GM23338 (cell line): Measurements from ENCODE around the gene HDAC5. TPM values are rescaled to one million over a fixed set of nuclear protein-coding genes. Genes with fewer than 3 reads are reported as not detected.

Experiments used
- ATAC-seq: fragments of 200-7000 bp; cut with Tn5 transposase; 3 replicates; pipeline ENCODE4 v1.9.1; 2020
- DNase-seq: peaks from one replicate; pipeline ENCODE4 v3.0.0-alpha.2; 2015; ENCODE audit warnings: low spot score
- H2AFZ ChIP-seq: fragments of 200-600 bp; sonication (generic); 2 replicates; pipeline ENCODE4 v1.8.0; 2016; ENCODE audit warnings: antibody characterized with exemption, mild to moderate bottlenecking, moderate library complexity
- H3F3A ChIP-seq: fragments of 200-600 bp; sonication (generic); replicated peaks from 2 replicates; pipeline ENCODE4 v1.8.0; 2017; ENCODE audit warnings: antibody characterized with exemption, mixed run types, low read depth
- H3K27ac ChIP-seq: fragments of 200-600 bp; sonication (generic); 2 replicates; pipeline ENCODE4 v1.6.1; 2016; ENCODE audit warnings: low read depth
- H3K27me3 ChIP-seq: fragments of 200-600 bp; sonication (generic); 2 replicates; pipeline ENCODE4 v1.8.0; 2016; ENCODE audit warnings: mild to moderate bottlenecking, mixed run types, moderate library complexity; ENCODE audit not compliant: insufficient read depth
- H3K36me3 ChIP-seq: fragments of 200-600 bp; sonication (generic); 2 replicates; pipeline ENCODE4 v1.8.0; 2016; ENCODE audit warnings: mild to moderate bottlenecking; ENCODE audit not compliant: insufficient read depth
- H3K4me1 ChIP-seq: fragments of 200-600 bp; sonication (generic); 2 replicates; pipeline ENCODE4 v1.8.0; 2016; ENCODE audit warnings: mild to moderate bottlenecking, moderate library complexity; ENCODE audit not compliant: insufficient read depth
- H3K4me2 ChIP-seq: fragments of 200-600 bp; sonication (generic); 2 replicates; pipeline ENCODE4 v1.7.1; 2017; ENCODE audit warnings: mixed run types
- H3K4me3 ChIP-seq: fragments of 200-600 bp; sonication (generic); 2 replicates; pipeline ENCODE4 v1.6.1; 2016; ENCODE audit warnings: mixed run types
- H3K79me2 ChIP-seq: fragments of 200-600 bp; sonication (generic); replicated peaks from 2 replicates; pipeline ENCODE4 v1.8.0; 2017; ENCODE audit warnings: mild to moderate bottlenecking; ENCODE audit not compliant: insufficient read depth
- H3K9me2 ChIP-seq: fragments of 200-600 bp; sonication (generic); 2 replicates; pipeline ENCODE4 v1.8.0; 2017; ENCODE audit not compliant: insufficient read depth
- H4K20me1 ChIP-seq: fragments of 200-600 bp; sonication (generic); replicated peaks from 2 replicates; pipeline ENCODE4 v1.8.0; 2017; ENCODE audit warnings: mild to moderate bottlenecking; ENCODE audit not compliant: insufficient read depth
- H3K27ac Mint-ChIP-seq: 2 replicates; pipeline ENCODE4 v1.8.0; 2020; ENCODE audit warnings: inconsistent platforms, mild to moderate bottlenecking, moderate library complexity, mixed read lengths
- H3K27me3 Mint-ChIP-seq: 3 replicates; pipeline ENCODE4 v1.8.0; 2022; ENCODE audit warnings: low read depth, mild to moderate bottlenecking, moderate library complexity, mixed read lengths, inconsistent platforms; ENCODE audit not compliant: insufficient read depth, poor library complexity
- H3K36me3 Mint-ChIP-seq: 3 replicates; pipeline ENCODE4 v1.8.0; 2021; ENCODE audit warnings: low read depth, mild to moderate bottlenecking, inconsistent platforms, moderate library complexity, mixed read lengths
- H3K4me1 Mint-ChIP-seq: 3 replicates; pipeline ENCODE4 v1.8.0; 2020; ENCODE audit warnings: mild to moderate bottlenecking, inconsistent platforms, mixed read lengths
- H3K4me3 Mint-ChIP-seq: 3 replicates; pipeline ENCODE4 v1.8.0; 2021; ENCODE audit warnings: moderate library complexity, mild to moderate bottlenecking, inconsistent platforms, mixed read lengths
- H3K9me3 Mint-ChIP-seq: 3 replicates; pipeline ENCODE4 v1.8.0; 2020; ENCODE audit warnings: moderate library complexity, mild to moderate bottlenecking, inconsistent platforms, mixed read lengths
- CREB1 ChIP-seq: fragments of 250-450 bp; sonication (Bioruptor Pico); IDR thresholded peaks from 2 replicates; pipeline ENCODE4 v1.5.0; 2020; ENCODE audit warnings: low read depth, mild to moderate bottlenecking, moderate library complexity
- EZH2 ChIP-seq: fragments of 200-600 bp; sonication (generic); IDR thresholded peaks from one replicate; pipeline ENCODE4 v1.8.0; 2017; ENCODE audit warnings: antibody characterized with exemption, mild to moderate bottlenecking, low read depth; ENCODE audit not compliant: unreplicated experiment
- EZH2phosphoT487 ChIP-seq: fragments of 200-600 bp; sonication (generic); IDR thresholded peaks from one replicate; pipeline ENCODE4 v1.8.1; 2018; ENCODE audit warnings: antibody characterized with exemption; ENCODE audit not compliant: unreplicated experiment
- JUNB ChIP-seq: IDR thresholded peaks from one replicate; pipeline ENCODE4 v1.6.1; 2016; ENCODE audit warnings: antibody characterized with exemption; ENCODE audit not compliant: unreplicated experiment
- NANOG ChIP-seq: IDR thresholded peaks from 2 replicates; pipeline ENCODE4 v1.6.1; 2016; ENCODE audit warnings: antibody characterized with exemption, borderline replicate concordance
- POLR2AphosphoS5 ChIP-seq: IDR thresholded peaks from 2 replicates; pipeline ENCODE4 v1.6.1; 2016; ENCODE audit warnings: antibody characterized with exemption, low read depth
- STAT1 ChIP-seq: IDR thresholded peaks from one replicate; pipeline ENCODE4 v1.6.1; 2016; ENCODE audit warnings: antibody characterized with exemption; ENCODE audit not compliant: unreplicated experiment
- ZNF114 ChIP-seq: fragments of 250-450 bp; sonication (Bioruptor Pico); IDR thresholded peaks from 2 replicates; pipeline ENCODE4 v1.5.0; 2020; ENCODE audit warnings: mild to moderate bottlenecking, moderate library complexity
- ZNF331 ChIP-seq: fragments of 250-450 bp; sonication (Bioruptor Pico); IDR thresholded peaks from 2 replicates; pipeline ENCODE4 v1.5.0; 2020; ENCODE audit warnings: low read depth, mild to moderate bottlenecking, moderate library complexity
- ZNF462 ChIP-seq: fragments of 250-450 bp; sonication (Bioruptor Pico); IDR thresholded peaks from 2 replicates; pipeline ENCODE4 v1.5.0; 2020; ENCODE audit warnings: mild to moderate bottlenecking, moderate library complexity
- polyA plus RNA-seq: library from polyadenylated mRNA; unstranded; fragments of >200 nt; fragmentation: Nextera tagmentation; extraction: Ambion mirVana; gene quantifications from 2 replicates; pipeline ENCODE4 v1.2.1, GENCODE V29; 2016
- total RNA-seq: library from RNA; depleted of rRNA; stranded (reverse); fragments of >200 nt; shearing (Covaris generic); gene quantifications from 2 replicates; pipeline ENCODE4 v1.2.3, GENCODE V29; 2014
- TF ChIP-seq, protein P1 (sequence below): IDR thresholded peaks from one replicate; pipeline ENCODE4 v1.6.1; 2018; ENCODE audit warnings: antibody characterized with exemption; ENCODE audit not compliant: unreplicated experiment
- TF ChIP-seq, protein P2 (sequence below): IDR thresholded peaks from 2 replicates; pipeline ENCODE4 v1.6.1; 2016; ENCODE audit warnings: antibody characterized with exemption
- TF ChIP-seq, protein P3 (sequence below), 2 experiments: fragments of 200-600 bp in 1 of 2; sonication (generic) in 1 of 2; conservative IDR thresholded peaks; 2 replicates each; pipeline versions ENCODE4 v1.5.1 to v1.6.1; 2016 to 2017; ENCODE audit warnings: antibody characterized with exemption in 2 of 2, low read depth in 2 of 2, mild to moderate bottlenecking in 2 of 2, moderate library complexity in 1 of 2

HDAC5 gene
- total and polyA plus RNA-seq, 2 experiments from 2014 or later: 16.9 to 71.1 TPM

DNA sequence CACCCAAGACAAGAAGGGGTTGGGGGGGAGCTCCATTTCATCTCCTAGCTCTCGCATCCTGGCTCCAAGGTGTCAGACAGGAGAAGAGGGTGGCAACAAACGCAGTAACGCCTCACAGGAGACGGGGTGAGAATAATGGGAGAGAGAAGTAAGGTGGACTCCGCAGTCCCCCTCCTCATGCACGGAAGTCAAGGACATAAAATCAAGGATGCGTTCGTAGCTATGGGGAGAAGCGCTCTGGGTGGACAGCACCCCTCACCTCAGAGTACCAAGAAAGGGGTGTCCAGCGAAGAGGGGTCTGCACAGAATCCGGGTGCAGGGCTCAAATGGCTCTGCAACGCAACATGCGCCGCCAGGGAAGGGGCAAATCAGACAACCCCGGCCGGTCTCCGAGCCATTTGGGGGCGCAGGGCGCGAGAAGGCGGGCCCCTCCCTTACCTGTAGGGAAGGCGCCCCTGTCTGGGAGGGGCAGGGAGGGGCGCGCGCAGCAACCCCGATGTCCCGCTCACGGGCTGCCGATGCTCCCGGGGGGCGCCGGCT, 555 bp downstream of the HDAC5 start:
- H3K9me2 ChIP-seq: no peaks in the 10 kb centered on the region
- H3K27me3 Mint-ChIP-seq: peaks cover 7% of the 10 kb centered on the region
- H3K4me3 ChIP-seq: peak overlapping the region; percentile 96
- H3K4me2 ChIP-seq: peak overlapping the region; percentile 98
- H3K36me3 Mint-ChIP-seq: no peaks in the 10 kb centered on the region; the same call in 2 of the 3 replicates
- no peaks in the 10 kb centered on the region for H3K36me3 ChIP-seq
- no peak for TF ChIP-seq ZNF114 (CRISPR knock-in tag)
- TF ChIP-seq STAT1: no peak
- TF ChIP-seq NANOG: no peak
- TF ChIP-seq ZNF331 (CRISPR knock-in tag): no peak
- TF ChIP-seq JUNB: no peak
- TF ChIP-seq, protein P1, sequence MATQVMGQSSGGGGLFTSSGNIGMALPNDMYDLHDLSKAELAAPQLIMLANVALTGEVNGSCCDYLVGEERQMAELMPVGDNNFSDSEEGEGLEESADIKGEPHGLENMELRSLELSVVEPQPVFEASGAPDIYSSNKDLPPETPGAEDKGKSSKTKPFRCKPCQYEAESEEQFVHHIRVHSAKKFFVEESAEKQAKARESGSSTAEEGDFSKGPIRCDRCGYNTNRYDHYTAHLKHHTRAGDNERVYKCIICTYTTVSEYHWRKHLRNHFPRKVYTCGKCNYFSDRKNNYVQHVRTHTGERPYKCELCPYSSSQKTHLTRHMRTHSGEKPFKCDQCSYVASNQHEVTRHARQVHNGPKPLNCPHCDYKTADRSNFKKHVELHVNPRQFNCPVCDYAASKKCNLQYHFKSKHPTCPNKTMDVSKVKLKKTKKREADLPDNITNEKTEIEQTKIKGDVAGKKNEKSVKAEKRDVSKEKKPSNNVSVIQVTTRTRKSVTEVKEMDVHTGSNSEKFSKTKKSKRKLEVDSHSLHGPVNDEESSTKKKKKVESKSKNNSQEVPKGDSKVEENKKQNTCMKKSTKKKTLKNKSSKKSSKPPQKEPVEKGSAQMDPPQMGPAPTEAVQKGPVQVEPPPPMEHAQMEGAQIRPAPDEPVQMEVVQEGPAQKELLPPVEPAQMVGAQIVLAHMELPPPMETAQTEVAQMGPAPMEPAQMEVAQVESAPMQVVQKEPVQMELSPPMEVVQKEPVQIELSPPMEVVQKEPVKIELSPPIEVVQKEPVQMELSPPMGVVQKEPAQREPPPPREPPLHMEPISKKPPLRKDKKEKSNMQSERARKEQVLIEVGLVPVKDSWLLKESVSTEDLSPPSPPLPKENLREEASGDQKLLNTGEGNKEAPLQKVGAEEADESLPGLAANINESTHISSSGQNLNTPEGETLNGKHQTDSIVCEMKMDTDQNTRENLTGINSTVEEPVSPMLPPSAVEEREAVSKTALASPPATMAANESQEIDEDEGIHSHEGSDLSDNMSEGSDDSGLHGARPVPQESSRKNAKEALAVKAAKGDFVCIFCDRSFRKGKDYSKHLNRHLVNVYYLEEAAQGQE: no peak
- TF ChIP-seq EZH2phosphoT487: no peak
- no peak for TF ChIP-seq POLR2AphosphoS5
- TF ChIP-seq ZNF462 (CRISPR knock-in tag): no peak
- no peak for TF ChIP-seq CREB1
- TF ChIP-seq, protein P2, sequence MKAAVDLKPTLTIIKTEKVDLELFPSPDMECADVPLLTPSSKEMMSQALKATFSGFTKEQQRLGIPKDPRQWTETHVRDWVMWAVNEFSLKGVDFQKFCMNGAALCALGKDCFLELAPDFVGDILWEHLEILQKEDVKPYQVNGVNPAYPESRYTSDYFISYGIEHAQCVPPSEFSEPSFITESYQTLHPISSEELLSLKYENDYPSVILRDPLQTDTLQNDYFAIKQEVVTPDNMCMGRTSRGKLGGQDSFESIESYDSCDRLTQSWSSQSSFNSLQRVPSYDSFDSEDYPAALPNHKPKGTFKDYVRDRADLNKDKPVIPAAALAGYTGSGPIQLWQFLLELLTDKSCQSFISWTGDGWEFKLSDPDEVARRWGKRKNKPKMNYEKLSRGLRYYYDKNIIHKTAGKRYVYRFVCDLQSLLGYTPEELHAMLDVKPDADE: no peak
- no peak for TF ChIP-seq EZH2
- TF ChIP-seq, protein P3, sequence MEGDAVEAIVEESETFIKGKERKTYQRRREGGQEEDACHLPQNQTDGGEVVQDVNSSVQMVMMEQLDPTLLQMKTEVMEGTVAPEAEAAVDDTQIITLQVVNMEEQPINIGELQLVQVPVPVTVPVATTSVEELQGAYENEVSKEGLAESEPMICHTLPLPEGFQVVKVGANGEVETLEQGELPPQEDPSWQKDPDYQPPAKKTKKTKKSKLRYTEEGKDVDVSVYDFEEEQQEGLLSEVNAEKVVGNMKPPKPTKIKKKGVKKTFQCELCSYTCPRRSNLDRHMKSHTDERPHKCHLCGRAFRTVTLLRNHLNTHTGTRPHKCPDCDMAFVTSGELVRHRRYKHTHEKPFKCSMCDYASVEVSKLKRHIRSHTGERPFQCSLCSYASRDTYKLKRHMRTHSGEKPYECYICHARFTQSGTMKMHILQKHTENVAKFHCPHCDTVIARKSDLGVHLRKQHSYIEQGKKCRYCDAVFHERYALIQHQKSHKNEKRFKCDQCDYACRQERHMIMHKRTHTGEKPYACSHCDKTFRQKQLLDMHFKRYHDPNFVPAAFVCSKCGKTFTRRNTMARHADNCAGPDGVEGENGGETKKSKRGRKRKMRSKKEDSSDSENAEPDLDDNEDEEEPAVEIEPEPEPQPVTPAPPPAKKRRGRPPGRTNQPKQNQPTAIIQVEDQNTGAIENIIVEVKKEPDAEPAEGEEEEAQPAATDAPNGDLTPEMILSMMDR (conservative IDR thresholded peaks at IDR 0.05; ENCODE audit: low read depth in 2 of 2): no peak
- peak overlapping the region; percentile 89 for H3K4me3 Mint-ChIP-seq
- 0 out of 2 replicates have a peak, but pooled peaks cover under 1% of the 10 kb centered on the region for H3F3A ChIP-seq
- H3K4me1 Mint-ChIP-seq: peaks cover 48% of the 10 kb centered on the region
- H3K27me3 ChIP-seq: no peaks in the 10 kb centered on the region
- peaks cover 39% of the 10 kb centered on the region for H3K79me2 ChIP-seq
- H3K4me1 ChIP-seq: peaks cover 32% of the 10 kb centered on the region
- peak overlapping the region; percentile 45; the same call in 1 of the 2 replicates for H3K27ac ChIP-seq
- H2AFZ ChIP-seq: 0 out of 2 replicates have a peak overlapping the region, but pooled peaks have one; percentile 66
- no peak overlapping the region; the same call in 1 of the 2 replicates for H3K27ac Mint-ChIP-seq
- peaks cover 17% of the 10 kb centered on the region for H4K20me1 ChIP-seq
- ATAC-seq: no peak; the same call in 2 of the 3 replicates
- DNase-seq: peak; percentile 48
- no peaks in the 10 kb centered on the region for H3K9me3 Mint-ChIP-seq
